ENCODE measurements around the gene RABGGTA.
"Not testable (repeated sequence)": the region's sequence is repeated elsewhere in the genome, so short reads cannot be mapped to it uniquely, and the experiment has no call there.

Gene RABGGTA

DNA sequence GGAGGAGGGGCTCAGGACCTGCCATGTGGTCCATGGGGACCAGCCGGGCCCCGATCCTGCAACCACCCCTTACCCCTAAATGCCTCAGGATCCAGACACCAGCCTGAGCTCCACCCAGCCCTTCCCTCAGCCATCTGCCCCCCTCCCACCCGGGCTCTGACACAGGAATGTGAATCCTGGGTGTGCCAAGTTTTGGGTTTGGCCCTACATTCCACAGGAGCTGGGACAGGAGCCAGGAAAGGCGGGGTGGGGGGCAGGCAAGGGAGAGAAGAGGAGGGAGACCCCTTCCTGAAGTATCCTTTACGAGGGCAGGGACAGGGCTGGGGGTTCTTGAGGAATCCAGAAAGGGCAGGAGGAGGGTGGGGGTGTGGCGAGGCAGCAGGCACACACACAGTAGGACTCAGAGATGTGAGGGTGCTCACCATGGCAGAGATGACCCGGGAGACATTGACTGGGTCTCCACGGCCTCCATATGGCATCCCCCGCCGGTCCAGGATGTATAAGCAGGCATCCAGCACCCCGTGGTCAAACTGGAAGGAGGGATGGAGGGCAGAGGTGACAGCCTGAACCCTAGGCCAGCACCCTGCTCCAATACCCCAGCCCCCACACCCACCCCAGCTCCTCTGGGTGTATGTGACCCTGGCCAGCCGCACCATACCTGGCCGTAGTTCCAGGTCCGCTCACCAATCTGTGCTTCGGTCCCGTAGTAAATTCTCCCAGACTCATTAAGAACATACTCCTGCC, 11.9 kb downstream of the RABGGTA start:
- DNase-seq = no peak

DNA sequence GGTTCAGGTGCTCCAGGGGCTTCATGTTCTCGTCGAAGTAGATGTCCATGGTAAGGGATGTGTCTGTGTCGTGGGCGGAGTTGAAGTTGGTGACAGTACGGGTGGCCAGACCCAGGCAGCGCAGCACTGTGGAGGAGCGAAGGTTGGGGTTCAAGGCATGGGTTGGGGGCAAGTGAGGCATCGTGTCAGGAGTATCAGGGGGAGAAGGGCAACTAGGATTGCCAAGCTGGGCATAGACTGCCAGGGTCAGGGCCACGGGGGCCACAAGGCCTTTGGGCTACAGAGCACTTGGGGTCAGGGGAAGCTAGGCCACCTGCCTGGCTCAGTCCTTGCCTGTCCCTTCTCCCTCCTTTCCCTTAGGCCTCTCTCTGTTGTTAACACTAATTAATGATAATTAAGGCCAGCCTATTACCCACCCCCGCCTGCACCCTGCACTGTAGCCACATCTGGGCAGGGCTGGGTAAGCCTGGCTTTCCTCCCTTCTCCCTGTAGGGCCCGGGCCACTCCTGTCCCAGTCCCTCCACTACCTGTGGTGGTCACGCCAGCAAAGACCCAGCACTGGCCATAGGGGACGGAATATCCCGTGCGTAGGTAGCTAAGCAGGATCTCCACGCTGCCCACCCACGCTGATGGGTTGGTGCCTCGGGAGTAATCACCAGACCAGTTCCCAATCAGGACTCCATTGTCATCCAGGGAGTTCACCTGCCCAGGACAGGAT, 12.7 kb downstream of the RABGGTA start:
- no peak for DNase-seq

DNA sequence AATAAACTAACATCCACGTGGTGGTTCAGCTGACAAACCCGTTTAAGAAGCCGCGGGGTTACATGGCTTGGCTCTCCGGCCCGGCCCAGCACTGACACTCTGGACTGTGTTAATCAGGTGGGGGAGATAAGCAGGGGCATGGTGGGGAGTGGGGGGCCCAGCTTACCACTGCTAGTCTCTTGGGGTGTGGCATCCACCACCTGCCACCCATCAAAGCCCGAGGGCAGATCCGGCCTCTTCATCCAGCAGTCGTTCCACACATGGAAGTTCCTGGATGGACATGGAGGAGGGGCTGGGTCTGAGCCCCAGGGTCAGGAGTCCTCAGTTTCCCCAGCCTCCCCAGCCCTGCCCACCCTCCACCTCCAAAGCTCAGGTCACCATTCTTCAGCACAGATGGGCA, 13.3 kb downstream of the RABGGTA start:
- no peak for DNase-seq

DNA sequence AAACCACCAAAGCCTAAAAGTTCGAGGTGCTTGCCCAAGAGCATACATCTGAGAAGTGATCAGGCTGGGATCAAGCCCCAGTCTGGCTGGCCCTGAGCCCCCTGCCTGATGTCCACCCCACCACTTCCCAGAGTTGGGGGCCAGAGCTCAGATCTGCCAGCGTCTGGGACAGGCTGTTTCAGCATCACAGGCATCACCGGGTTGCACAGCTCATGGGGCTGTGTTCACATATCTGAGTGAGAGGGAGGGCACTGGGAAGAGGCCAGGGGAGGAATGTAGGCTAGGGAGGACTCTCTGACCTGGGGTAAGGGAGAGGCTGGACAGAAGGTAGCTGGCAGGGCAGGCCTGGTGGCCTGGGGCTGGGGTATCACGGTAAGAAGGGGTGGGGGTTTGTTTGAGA, 14.4 kb downstream of the RABGGTA start:
- DNase-seq = no peak

DNA sequence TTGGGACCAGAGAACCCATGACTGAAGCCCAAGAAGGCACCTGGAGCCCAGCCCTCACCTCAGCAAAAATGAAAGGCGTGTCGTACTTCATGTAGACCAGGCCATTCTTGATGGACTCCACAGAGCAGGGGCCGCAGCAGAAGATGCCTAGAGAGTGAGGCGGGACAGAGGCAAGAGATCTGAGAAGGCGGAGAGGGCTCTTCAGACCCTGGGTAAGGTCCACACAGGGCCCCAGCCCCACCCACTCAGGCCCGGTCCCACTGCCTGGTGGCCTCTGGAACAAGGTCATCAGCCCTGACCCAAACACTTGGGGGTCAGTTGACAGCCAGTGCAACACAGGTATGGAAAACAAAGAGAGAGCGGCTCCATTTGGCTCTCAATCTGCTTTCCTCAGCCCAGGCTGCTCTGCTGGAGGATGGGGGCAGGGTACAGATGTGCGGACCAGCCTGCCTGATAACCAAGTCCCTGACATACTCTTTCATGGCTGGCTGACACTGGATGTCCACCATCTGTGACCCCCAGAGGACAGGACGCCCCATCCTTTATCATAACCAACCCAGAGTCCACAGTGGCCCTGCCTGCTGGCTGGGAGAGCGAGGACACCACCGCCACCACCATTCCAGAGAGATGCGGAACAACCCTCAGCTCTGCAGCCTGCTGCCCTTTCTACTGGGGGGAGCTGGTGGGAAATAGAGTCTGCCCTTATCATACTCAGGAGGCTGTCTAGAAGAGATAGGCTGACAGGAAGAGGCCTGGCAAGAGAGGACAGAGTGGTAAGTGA, 15.3 kb downstream of the RABGGTA start:
- DNase-seq = no peak

DNA sequence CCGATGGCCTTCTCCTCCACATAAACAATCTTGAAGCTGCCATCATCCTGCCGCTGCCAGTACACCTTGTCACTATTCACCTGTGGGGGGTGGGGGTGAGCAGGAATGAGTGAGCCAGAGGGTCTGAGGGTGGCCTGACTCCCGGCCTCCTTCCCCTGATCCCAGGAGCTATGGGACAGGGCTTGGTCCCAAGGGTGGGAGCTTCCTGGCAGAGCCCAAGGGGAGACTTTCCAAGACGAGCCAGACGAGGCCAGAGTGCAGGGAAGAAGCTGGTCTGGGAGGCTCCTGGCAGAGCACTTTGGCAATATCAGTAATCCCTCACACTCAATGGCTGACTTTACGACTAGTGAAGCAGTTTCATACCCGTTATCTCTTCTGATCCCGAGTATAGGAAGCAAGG, 16.0 kb downstream of the RABGGTA start:
- no peak for DNase-seq

DNA sequence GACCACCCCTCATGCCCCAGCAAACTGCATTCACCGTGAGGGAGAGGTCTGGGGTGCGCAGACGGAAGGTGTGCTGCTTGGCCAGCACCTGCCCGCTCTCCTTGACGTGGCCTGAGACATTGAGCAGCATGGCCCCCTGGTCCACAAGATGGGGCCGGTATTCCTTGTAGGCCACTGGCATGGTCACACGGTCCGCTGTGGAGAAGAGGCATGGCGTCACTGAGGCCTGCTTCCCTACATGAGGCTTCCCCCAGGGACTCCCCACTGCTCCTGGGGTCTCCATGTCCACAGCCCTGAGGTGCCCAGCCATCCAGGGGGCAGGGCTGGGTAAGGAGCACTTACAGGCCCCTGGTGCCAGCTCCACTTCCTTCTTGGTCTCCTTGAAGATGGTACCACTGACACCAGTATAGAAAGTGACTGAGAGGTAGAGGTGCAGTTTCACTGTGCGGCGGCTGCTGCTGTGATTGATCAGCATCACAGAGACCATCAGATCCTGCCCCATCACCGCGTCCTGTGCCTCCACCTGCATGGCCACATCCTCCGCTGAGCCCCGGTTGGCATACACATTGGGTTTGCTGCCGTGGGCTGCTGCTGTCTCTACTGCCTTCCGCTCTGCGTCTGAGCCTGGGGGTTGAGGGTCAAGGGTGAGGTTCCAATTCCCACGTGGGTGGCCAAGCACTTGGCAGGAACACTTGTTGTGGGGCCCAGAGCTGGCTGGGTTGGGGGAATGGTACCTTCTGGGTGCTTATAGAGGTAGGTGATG, 16.6 kb downstream of the RABGGTA start:
- no peak for DNase-seq

DNA sequence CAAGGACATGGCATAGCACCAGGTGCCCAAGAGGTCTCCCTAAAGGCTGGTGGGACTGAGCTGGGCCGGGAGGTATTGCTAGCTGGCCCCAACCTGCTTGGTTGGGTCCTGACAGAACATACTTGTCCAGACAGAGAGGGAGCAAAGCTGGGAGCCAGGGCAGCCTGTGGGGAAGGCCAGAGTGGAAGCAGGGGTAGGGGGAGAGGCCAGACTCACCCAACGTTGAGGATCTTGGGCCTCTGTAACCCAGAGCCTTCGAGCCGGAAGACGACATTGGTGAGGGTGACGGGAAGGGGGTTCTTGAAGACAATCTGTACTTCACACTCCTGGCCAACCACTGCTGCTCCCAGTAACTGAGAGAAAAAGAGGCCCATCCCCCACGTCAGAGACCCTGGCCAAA, 17.5 kb downstream of the RABGGTA start:
- no peak for DNase-seq

DNA sequence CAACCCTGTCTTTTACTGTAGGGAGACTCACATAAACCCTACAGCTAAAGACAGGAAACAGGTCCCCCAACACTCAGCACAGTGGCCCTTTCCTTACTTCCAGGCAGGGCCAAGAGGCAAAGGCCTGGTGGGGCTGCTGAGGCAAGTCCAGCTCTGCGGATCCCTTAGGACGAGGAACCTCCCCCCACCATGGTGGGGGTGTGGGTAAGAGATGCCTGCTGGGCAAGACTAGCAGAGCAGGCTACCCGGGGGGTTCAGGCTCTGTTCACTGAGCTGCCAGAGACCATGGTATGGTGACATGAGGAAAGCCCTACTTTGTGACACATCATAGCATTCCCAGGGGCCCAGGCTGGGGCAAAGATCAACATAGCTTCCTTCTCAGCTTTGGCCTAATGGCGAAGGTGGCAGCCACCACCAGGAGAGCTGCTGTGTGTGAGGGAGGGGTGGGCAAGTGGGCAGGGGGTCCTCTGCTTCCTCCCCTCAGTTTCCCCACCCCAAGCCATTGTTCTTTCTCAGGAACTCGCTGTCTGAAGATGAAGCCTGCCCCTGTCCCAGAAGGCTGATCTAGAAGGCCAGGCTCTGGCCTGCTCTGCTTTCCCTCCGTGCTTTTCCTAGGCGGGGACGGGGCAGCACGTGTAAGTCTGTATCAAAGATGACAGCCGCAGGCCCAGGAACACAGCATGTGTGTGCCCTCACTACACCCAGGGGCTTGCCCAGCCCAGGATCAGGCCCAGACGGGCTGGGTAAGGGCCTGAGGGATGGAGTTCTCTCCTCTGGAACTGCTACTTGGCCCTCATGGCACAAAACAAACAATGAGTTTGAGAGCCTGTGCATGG, 18.9 kb downstream of the RABGGTA start:
- no peak for DNase-seq

DNA sequence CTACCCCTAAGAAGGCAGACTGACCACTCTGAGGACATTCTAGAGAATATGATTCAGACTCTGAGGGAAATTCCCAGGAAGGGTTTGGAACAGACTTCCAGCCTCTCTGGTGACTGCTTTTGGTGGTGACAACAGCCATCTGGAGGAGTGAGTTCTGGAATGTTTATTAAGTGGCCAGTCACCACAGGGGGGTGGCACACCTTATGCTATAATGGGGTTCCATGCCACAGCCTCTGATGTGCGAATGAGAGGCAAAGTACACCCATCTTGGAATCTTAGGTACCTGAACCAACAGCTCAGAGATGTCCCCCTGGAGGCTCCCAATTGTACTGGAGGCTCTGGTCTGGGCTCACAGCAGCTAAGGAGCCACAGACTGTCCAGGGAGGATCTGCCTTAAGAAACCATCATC, 19.5 kb downstream of the RABGGTA start:
- no peak for DNase-seq

DNA sequence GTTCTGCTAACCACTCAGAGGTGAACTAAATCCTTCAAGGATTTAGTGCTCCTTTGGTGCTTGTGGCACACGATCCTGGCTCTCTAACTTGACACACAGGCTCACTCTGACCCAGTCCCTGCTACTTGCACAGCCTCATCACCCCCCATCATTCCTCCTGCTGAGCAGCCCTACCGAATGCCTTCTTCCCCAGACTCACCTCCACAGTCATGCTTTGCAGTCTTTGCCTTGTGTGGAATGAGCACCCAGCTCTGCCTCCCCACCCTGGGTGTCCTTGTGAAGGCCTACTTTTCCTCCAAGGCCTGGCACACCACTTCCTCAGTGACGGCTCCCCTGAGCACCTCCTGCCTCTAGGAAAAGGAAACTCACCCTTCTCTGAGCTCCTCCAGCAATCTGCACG, 21.0 kb downstream of the RABGGTA start:
- DNase-seq = no peak

DNA sequence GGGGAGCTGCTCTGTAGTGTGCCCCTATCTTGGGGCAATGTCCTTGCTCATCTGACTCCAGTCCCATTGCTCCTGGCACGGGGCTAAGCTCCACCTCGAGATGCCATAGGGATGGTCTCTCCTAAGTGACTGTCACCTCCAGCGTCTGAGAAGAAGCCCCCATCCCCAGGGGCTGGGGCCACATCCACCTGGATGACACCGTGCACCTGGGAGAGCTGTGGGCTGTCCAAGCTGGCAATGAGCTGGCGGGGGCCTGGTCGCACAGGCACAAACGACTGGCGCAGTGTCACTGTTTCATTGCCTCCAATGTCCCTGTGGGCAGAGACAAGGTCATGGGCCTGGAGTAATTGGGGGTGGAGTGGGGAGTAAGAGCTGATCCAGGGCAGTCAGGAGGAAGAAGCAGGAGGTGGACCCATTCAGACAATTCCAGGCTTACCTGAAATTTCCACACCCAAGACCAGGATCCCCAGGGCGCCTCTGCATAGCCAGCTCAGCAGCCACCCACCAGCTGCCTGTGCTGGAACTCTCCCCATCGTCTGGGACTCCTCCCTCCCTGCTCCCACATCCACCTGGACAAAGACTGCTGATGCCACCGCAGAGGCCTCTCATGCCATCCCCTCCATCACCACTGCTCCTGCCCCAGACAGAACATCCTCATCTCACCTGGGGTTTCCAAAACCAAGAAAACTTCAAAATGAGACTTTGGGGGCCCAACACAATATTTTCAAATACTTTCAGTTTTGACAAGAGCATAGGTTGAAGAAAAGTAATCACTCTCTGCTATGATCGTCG, 22.0 kb downstream of the RABGGTA start:
- no peak for DNase-seq

DNA sequence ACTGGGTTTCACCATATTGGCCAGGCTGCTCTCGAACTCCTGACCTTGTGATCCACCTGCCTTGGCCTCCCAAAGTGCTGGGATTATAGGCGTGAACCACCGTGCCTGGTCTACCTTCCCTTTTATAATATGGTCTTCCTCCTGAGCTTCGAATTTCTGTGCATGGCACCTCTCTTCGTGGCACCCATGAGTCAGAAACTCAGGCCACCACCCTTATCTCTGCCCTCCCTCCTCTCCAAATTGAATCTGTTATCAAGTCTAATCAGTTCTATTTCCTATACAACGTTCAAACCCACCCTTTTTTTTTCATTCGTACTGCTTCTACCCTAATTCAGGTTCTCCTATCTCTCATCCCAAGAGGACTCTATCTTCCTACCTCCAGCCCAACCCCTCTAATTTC, 24.0 kb downstream of the RABGGTA start:
- no peak for DNase-seq

DNA sequence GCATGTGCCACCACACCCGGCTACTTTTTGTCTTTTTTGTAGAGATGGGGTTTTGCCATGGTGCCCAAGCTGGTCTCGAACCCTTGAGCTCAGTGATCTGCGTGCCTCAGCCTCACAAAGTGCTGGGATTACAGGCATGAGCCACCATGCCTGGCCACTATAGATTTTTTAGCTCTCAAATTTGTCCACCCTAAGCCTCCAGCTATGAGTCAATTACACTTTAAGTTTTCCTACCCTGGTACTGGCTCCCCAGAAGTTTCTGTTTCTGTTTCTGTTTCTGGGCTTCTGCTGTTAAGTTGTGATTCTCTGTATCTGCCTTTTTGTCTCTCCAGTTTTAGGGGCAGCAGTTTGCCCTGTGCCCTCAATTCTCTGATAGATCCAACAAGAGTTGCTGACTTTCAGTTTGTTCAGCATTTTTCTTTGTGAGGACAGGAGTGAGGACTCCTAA, 24.6 kb downstream of the RABGGTA start:
- DNase-seq = peak; percentile 43

DNA sequence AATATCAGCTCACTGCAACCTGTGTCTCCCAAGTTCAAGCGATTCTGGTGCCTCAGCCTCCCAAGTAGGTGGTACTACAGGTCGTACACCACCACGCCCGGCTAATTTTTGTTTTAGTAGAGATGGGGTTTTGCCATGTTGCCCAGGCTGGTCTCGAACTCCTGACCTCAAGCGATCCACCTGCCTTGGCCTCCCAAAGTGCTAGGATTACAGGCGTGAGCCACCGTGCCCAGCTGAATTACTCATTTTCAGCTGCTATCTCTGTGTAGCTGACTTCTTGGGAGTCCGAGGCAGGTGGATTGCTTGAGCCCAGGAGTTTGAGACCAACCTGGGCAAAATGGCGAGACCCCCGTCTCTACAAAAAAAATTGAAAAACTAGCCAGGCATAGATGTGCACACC, 26.0 kb downstream of the RABGGTA start:
- not testable (repeated sequence) for DNase-seq

DNA sequence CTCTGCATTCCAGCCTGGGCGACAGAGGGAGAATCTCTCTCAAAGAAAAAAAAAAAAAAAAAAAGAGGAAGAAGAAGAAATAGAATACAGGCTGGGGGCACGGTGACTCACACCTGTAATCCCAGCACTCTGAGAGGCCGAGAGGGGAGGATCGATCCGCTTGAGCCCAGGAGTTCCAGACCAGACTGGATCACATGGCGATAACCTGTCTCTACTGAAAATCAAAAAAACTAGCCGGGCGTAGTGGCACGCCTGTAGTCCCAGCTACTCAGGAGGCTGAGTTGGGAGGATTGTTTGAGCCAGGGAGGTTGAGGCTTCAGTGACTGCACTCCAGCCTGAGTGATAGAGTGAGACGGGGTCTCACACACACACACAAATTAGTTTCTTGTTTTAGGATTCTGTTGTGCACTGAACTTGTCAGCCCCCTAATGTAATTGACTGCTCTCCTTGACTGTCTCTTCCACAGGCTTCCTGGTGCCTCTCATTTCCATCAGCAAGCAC, 28.0 kb downstream of the RABGGTA start:
- DNase-seq = no peak

DNA sequence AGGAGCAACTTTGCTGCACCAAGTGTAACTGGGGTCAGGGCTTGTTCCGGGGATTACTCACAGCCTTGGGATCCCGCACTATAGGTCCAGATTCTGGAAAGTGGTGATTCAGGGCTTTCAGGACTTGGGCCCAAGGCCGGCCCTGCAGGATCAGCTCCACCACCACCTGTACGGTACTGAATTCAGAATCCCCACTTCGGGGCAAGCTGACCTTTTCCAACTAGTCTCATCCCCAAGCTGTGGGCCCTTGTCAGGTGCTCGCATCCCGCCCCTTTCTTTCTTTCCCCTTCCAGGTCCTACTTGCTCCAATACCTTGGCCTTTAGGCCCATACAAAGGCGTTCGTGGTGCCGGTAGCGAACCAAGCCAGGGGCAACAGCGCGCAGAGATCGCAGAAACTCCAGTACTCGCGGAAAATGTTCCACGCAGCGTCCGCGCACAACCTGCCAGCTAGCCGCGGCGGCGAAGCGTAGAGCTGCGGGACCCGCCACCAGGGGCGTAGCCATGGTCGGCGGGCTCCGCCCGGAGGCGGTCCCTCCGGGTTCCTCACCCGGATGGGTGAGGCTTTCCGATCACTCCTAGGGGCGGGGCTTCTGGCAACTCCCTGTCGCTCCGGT, 29.5 kb downstream of the RABGGTA start:
- peak; percentile 96 for DNase-seq

DNA sequence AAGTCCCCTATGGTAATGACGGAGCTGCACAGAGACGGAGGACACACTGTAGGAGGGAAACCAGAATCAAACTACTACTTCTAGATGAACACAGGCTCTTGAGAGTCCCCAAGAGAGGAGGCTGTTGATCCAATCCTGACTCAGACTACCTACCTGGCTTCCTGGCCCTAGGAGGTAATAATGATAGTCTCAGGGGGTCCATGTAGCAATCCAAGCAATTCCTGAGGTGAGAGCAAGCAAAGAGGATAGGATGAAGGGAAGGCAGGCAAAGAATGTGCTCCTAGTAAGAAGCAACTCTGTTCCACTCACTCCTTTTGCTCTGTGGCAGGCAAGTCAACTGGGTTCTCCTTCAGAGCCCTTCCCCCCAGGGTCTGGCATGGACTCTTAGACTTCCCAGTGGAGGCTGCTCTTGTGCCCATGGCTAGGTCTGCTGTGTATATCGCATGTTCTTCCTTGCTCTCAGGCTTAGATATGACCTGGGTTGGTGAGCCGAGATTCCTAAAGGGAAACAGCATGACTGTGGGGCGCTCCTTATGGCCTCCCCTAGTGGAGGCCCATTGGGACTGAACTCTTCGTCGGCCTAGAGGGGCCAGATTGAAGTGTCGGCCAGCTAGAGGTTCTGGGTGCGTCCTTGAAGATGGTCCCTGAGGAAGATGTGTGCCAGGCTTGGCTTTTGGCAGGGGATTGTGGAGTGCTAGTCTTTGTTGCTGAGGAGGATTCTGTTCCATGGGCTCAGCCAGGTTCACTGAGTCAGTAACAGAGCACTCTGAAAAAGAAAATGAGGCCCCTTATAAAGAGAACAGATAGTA, 31.1 kb downstream of the RABGGTA start:
- DNase-seq = no peak

DNA sequence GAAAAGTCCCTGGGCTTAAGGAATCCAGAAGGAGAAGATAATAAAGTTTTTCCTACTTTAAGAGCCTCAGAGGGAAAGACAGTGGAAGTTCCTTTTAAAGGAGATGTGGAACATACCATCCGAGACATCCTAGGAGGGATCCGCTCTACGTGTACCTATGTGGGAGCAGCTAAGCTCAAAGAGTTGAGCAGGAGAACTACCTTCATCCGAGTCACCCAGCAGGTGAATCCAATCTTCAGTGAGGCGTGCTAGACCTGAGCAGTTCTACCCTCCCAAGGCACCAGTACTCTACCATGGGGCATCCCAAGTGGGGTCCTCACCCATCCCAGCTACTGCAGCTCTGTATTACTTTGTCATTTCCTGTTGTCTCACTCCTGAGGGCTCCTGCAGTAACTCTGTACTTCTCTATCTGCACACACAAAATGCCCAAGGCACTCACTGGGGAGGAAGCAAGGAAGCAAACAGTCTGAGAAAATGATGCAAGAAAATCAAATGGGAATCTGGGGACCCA, 32.8 kb downstream of the RABGGTA start:
- DNase-seq = no peak
